Placental epithelial cell (primary cell): Measurements from ENCODE around the gene LBH. TPM values are rescaled to one million over a fixed set of nuclear protein-coding genes. Genes with fewer than 3 reads are reported as not detected.

ENCODE experiments used
- small RNA-seq: library from RNA; depleted of rRNA; stranded (forward); fragments of <200 nt; gene quantifications from one replicate; pipeline ENCODE3, GENCODE V24; 2012
- total RNA-seq: library from RNA; depleted of rRNA; stranded (reverse); fragments of >200 nt; gene quantifications from 2 replicates; pipeline ENCODE4 v1.2.3, GENCODE V29; 2012

The LBH gene
- 30.2 and 98.8 TPM in 2 replicates for total RNA-seq

DNA sequence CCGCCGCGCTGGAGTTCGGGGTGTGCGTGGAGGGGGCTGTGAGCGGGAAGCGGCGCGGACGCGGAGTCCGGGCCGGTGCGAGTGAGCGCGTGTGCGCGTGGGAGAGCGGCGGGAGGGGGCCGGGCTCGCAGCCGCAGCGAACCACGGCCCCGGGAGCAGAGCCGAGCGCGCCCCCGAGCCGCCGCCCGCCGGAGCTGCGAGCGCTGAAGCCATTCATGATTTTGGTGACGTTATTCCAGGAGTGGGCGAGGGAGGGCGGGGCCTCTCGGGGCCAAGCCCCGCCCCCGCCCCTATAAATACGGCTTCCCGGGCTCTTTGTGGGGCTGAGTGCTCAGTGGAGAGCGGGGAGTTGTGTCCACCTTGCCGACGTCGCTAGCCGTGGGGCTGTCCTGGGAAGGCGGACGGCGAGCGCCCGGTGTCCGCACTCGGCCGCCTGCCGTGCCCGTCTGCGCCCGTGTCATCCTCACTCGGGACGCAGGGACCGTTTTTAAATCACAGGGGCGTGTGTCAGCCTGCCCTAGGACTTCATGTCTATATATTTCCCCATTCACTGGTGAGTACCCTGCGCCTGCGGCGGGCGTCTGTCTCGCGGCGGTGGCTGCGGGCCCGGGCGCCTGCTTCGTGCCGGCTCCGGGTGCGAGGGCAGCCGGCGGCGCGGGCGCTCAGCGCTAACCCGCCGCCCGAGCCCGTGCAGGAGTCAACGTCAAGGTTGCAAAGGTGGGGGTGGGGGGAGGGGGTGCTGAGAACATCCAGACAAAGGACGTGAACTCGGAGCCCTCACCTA is at the start of gene LBH:
Gene LBH (plus strand): TSS at position 323 of the 784 bp plus-strand sequence. CDS start 205 bp downstream, at position 528.

Small RNAs within 50 kb of the gene (small RNA-seq; reads per million reads assigned to genes)
- gene SNORA10B: 0.43 reads per million, percentile 21 among the genes with 10 or more reads in this experiment

Other genes starting within 250 kb of the LBH start
- gene YPEL5, start 84.5 kb upstream of the LBH start, total RNA-seq: 109 and 123 TPM in 2 replicates
- 5.9 and 22.2 TPM in 2 replicates for gene LCLAT1, start 215.7 kb downstream of the LBH start, total RNA-seq